Measurements from ENCODE around the gene RAB44.

GRCh38 chr6:36753671-36754405, 56.2 kb downstream of the RAB44 start:
- TF ChIP-seq CTCF (IDR thresholded peaks at IDR 0.05) (no peak), EZH2 (IDR thresholded peaks at IDR 0.05) (no peak)
